Esophagus muscularis mucosa (tissue), 3 donors: Measurements from ENCODE around the gene OSBPL3.

Experiments used
- POLR2A ChIP-seq: fragments of 450-650 bp; IDR thresholded peaks from one replicate; pipeline ENCODE4 v1.6.1; 2017; ENCODE audit warnings: antibody characterized with exemption, moderate library complexity, mild to moderate bottlenecking, low read depth
- POLR2AphosphoS5 ChIP-seq, 2 donors: sonication (generic); formaldehyde crosslinking; IDR thresholded peaks; one replicate each; pipeline ENCODE4 v1.6.1; 2017; ENCODE audit warnings: antibody characterized with exemption in 2 of 2
- TF ChIP-seq, protein P1 (sequence below), 3 experiments: fragments of 200-600 bp in 2 of 3; fragments of 450-650 bp in 1 of 3; sonication (generic) in 2 of 3; IDR thresholded peaks; one replicate each; pipeline ENCODE4 v1.5.1; 2017 to 2019; ENCODE audit warnings: antibody characterized with exemption in 3 of 3, mild to moderate bottlenecking in 2 of 3, moderate library complexity in 1 of 3

DNA sequence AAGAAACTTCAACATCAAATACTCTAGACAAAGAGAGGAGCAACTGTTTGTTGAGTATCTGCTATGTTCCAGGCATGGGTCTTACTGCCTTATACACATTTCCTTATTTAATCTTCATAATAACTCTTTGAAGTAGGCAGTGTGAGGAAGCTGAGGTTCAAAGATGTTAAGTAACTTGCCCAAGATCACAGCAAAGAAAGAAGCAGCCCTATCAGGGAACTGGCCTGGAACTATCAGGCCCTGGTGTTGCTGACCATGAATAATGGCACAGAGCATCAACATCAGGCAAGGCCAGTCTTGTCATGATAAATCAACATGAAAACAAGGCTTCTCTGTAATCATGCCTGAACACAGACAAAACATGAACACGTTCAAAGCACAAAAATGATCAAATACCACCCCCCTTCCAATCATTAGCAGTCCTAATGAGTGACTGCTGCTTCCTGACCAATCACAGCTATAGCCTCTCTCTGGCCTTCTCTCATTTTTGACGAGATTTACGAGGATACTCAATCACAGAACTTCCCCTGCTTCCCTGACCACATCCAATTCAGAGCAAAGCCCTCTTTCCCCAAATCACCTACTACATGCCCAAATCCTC is 225.0 kb downstream of the OSBPL3 start:
- TF ChIP-seq POLR2AphosphoS5 (IDR thresholded peaks at IDR 0.05) (no peak), POLR2A (no peak)
- TF ChIP-seq, protein P1, sequence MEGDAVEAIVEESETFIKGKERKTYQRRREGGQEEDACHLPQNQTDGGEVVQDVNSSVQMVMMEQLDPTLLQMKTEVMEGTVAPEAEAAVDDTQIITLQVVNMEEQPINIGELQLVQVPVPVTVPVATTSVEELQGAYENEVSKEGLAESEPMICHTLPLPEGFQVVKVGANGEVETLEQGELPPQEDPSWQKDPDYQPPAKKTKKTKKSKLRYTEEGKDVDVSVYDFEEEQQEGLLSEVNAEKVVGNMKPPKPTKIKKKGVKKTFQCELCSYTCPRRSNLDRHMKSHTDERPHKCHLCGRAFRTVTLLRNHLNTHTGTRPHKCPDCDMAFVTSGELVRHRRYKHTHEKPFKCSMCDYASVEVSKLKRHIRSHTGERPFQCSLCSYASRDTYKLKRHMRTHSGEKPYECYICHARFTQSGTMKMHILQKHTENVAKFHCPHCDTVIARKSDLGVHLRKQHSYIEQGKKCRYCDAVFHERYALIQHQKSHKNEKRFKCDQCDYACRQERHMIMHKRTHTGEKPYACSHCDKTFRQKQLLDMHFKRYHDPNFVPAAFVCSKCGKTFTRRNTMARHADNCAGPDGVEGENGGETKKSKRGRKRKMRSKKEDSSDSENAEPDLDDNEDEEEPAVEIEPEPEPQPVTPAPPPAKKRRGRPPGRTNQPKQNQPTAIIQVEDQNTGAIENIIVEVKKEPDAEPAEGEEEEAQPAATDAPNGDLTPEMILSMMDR (IDR thresholded peaks at IDR 0.05) = no peak
